Tibial nerve (tissue), 4 donors: Measurements from ENCODE around the gene MPRIP.

ENCODE experiments used
- CTCF ChIP-seq, 5 experiments: fragments of 200-600 bp in 3 of 5; fragments of 450-650 bp in 2 of 5; sonication (generic) in 3 of 5; IDR thresholded peaks; one replicate each; pipeline ENCODE4 v1.5.1; 2016 to 2019; ENCODE audit warnings: antibody characterized with exemption in 5 of 5, mild to moderate bottlenecking in 3 of 5, moderate library complexity in 2 of 5
- EP300 ChIP-seq, 2 donors: sonication (generic); formaldehyde crosslinking; IDR thresholded peaks; one replicate each; pipeline ENCODE4 v1.6.1; 2017; ENCODE audit warnings: antibody characterized with exemption in 2 of 2, mild to moderate bottlenecking in 1 of 2
- POLR2A ChIP-seq, 2 donors: fragments of 450-650 bp; IDR thresholded peaks; one replicate each; pipeline ENCODE4 v1.6.1; 2017; ENCODE audit warnings: antibody characterized with exemption in 2 of 2, mild to moderate bottlenecking in 2 of 2, moderate library complexity in 2 of 2

- TF ChIP-seq CTCF (IDR thresholded peaks at IDR 0.05) (no peak), POLR2A (IDR thresholded peaks at IDR 0.05) (no peak), EP300 (IDR thresholded peaks at IDR 0.05) (no peak)
Observed at GRCh38 chr17:17077101-17077500, 34.8 kb downstream of the MPRIP start.
